HG03460 (cell line): ENCODE results near the gene EXOC1.

ENCODE experiments used
- ATAC-seq: cut with Tn5 transposase; IDR thresholded peaks from one replicate; pipeline ENCODE4 v1.9.1; 2021; ENCODE audit not compliant: unreplicated experiment

Gene EXOC1

DNA sequence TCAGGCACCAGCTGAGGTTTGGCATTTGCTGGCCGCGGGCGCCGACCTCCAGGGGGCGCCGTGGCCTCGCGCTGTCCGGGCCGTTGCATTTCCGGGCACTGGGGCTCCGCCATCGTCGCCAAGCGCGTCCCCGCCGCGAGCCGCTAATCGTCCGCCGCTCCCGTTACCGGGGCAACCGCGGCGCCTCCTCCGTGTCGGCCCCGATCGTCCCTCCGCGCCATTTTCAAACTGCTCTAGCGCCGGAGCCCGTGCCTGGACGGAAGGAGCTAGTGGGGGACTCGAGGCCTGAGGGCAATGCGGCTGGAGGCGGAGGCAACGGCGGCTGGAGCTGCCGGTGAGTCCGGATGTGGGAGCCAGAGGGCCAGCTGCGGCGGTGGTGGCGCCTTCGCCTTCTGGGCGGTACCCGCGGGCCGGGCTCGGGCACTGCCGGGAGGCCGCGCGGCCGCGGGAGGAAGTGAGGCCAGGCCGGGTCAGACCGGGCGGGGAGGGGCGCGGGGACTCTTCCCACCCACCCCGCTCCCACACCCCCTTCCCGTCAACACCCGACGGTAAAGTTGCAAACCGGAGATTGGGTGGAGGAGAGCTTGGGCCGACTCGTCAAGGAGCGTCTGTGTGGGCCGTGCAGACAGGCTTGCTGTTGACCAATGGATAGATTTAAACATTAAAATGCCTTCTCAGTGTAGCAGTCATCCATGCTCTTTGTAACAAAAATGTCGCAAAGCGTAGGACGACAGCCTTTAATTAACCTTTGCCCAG lies 95.5 kb downstream of the EXOC1 start, which contains the start of gene CEP135:
Gene CEP135, plus strand, starts transcription at position 220 of the 756 bp plus-strand sequence. CDS start 3,186 bp downstream, outside the sequence.
- peak; percentile 64 for ATAC-seq

DNA sequence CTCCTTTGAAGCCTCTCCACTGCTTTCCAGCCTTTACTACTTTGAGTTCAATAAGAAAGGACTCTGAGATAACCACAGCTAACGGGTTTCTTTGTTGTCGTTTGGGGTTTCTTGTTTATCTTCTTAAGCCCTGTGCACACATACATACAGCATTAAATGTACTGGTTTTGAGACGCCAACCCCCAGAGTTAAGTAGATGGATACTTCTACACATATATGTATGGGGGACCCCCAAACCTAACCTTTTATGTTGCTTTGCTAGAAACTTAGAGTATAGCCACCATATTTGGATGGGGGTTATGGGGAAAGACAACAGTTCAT lies 96.0 kb downstream of the EXOC1 start:
- ATAC-seq: no peak

DNA sequence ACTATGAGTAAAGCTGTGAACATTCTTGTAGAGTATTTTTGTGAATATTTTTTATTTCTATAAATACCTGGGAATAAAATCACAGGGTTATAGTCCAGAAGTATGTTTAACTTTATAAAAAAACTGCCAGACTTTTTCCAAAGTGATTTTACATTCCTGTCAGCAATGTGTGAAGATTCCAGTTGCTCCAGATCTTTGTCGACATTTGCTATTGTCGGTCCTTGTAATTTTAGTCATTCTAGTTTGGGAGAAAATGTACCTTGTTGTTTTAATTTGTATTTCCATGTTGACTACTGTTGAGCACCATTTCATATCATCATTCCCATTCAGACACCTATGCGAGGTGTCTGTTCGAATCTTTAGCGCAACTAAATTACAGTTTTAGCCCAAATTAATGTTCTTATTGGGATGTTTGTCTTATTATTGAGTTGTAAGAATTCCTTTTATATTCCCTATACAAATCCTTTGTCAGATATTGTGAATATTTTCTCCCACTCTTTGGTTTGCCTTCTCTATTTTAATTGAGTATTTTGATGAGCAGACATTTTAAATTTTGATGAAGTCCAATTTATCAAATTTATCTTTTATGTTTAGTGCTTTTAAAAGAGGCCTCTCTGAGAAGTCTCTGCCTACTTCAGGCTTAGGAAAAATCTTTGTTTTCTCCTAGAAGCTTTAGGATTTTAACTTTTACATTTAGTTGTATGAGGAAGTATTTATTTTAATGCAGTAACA lies 97.9 kb downstream of the EXOC1 start:
- ATAC-seq: no peak
